HG03175 (cell line): ENCODE measurements around the gene PPP2R5C.

Experiments
- ATAC-seq: cut with Tn5 transposase; IDR thresholded peaks from one replicate; pipeline ENCODE4 v1.9.1; 2021; ENCODE audit warnings: mild to moderate bottlenecking, moderate library complexity; ENCODE audit not compliant: unreplicated experiment

Gene PPP2R5C

DNA sequence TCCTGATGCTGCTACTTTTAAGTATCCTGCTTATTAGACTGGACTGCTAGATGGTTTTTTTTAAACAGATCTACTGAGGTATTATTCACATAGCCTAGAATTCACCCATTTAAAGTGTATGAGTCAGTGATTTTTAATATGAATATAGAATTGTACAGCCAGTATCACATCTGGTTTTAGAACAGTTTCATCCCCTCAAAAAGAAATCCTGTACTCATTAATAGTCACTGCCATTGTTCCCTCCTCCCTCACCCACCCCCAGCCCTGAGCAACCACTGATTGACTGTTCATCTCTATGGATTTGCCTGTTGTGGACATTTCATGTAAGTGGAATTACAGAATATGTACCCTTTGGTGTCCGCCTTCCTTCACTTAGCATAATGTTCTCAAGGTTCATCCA lies 98.4 kb downstream of the PPP2R5C start:
- ATAC-seq, result no peak

DNA sequence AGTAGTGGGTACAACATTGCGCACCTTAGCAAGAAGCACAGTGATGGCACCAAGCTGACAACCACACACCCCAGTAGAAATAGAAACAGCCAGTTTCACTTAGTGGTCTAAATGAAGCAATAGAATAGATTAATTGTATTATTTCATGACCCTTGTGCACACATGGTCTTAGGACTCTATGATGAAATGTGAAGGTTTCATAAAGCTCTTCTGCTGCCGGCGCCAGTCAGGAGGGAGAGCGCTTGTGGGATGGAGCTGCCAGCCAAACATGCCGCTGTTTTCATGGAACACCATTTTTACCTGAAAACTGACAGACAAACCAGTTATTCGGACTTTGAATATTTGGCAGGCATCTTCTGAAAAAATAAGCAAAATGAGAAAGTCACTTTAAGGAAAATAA lies 100.0 kb downstream of the PPP2R5C start:
- no peak for ATAC-seq

DNA sequence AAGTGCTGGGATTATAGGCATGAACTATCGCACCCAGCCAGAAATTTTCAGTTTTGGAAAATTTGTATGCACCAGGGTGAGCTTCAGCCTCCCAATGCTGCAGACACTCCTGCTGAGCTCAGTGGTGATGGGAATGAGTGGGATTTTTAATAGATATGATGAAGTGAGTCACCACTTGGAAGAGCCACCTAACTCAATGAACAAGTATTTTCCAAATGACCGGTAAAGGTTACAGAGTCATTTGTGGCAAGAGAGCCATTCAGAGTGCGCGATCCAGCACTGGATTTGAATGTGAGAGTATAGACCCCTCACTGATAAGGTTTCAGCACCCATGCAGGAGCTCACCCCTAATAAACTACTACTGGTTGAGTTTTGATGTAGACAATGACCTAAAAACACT lies 100.7 kb downstream of the PPP2R5C start:
- ATAC-seq, result no peak

DNA sequence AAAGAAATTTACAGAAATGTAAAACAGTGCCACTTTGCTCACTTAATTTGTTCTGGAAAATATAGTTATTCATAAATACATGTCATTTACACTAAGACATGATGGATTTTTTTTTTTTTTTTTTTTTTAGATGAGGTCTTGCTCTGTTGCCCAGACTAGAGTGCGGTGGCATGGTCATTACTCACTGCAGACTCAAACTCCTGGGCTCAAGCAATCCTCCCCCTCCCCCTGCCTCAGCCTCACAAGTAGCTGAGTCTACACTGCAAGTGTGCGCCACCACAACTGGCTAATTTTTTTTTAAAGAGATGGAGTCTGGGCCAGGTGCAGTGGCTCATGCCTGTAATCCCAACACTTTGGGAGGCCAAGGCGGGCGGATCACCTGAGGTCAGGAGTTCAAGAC lies 101.2 kb downstream of the PPP2R5C start:
- ATAC-seq, result no peak

DNA sequence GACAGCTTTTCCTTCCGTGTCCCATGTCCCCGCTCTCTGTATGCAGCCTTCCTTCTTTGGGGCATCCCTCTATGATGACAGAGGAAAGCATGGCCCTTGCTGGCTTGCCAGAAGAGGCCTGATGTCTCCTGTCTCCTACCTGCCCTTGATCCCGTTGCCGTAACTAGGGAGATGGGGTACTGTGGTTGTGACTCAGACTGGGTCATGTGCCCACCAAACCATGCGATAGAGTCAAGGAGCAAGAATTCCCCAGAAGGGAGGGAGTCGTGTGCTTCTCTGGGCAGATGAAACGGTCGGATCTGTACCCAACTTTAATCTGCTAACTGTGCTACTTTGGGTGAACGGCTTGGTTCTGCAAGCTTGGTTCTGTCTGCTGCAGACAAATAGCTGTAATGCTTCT lies 103.8 kb downstream of the PPP2R5C start:
- no peak for ATAC-seq

DNA sequence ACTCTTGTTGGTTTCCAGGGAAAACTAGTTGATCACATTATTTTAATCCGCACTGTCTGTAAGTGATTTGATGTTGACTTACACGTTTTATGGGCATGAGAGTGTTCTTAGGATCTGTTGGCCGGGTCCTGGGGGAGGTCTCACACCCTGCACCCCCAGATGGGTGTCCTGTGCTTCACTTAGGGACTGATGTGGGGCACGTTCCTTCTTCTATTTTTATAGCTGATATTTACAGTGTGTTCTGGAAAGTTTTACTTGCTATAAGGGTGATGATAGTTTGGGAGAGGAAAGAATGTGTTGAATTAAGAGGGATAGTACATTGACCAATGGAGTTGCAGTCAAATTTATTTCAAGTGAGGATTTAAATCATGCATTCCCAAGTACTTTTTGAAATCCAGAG lies 106.3 kb downstream of the PPP2R5C start:
- ATAC-seq, result no peak

DNA sequence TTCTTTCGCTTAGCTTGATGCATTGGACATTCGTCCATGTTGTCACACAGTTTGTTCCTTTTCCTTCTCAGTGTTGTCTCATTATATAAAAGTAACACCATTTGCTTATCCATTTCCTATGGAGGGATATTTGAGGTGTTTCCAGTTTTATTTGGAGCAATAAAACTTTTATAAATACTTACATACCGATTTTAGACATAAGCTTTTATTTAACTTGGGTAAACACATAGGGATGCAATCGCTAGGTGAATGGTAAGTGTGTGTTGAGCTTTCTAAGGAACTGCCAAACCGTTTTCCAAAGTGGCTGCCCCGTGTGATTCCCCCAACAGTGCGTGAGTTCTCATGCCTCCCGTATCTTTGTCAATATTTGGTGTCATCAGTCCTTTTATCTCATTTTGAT lies 107.7 kb downstream of the PPP2R5C start:
- no peak for ATAC-seq

DNA sequence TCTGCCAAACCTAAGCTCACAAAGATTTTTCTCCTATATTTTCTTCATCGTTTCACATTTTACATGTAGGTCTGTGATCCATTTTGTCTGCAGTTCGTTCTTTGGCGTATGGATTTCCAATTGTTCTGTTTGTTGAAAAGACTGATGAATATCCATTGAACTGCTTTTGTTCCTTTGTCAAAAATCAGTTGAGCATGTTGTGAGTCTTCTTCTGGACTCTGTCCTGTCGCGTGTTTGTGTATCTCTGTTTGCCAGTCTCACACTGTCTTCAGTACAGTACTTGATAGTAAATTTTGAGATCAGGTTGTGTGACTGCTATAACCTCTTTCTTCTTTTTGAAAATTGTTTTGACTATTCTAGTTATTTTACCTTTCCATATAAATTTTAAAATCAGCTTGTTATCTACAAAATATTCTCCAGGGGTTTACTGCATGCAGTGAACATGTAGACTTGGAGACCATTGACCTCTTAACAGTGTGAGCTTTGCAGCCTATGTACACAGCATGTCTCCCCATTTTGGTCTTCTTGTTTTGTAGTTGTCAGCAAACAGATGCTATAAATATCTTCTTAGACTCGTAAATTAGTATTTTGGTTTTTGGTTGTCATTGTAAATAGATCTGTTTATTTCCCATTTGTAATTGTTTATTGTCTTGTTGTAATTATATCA lies 108.9 kb downstream of the PPP2R5C start:
- ATAC-seq, result no peak

DNA sequence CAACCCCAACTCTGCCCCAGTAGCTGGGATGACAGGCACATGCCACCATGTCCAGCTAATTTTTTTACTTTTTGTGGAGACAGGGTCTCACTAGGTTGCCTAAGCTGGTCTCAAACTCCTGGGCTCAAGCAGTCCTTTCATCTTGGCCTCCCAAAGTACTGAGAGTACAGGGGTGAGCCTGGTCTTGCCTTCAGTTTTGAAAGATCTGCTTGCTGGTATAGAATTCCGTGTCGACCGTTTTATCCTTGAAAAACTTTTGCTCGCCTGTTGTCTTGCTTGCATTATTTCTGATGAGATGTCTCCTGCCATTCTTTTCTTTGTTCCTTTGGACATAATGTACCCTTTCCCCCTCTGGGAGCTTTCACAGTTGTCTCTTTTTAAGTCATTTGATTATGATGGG lies 110.8 kb downstream of the PPP2R5C start:
- ATAC-seq, result no peak

DNA sequence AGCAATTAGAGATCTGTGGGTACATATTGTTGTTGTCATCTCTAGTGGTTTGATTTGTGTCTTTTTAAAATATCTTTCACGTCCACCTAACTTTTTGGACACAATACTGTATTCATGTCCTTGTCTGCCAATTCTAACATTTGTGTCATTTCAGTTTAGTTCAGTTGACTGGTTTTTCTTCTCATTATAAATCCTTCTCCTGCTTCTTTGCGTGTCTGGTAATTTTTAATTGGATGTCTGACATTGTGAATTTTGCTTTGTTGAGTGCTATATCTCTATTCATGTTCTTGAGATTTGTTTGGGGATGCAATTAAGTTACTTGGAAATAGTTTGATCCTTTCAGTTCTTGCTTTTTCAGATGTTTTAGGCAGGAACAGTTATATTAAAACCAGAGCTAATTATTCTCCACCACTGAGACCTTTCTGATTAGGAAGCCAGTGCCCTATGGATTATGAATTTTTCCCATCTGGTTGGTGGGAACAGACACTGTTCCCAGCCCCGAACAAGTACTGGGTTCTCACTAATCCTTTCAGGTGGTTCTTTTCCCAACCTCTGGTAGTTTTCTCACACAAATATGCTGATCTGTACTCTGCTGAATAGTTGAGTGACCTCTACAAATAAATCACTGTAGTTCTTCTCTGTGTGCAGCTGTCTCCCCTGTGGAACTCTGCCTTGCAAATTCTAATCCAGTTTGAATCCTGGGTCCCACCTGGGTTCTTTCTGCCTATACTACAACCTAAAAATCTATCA lies 111.7 kb downstream of the PPP2R5C start:
- no peak for ATAC-seq

DNA sequence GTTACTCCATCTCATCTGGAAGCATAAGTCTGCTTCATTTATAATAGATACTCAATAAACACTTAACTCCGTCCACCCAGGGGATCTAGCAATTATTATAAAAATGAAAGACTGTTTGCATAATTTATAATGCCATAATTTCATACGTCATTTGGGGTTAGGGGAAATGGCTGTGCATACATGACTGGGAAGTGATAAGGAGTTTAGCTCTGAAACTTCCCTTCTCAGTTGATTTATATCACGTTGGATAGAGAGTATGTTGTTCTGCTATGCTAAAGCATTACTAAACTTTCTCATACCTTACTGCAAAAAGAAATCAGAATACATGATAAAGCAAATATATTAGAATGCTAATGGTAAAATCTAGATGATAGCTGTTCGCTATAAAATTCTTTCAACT lies 112.5 kb downstream of the PPP2R5C start:
- ATAC-seq, result no peak

DNA sequence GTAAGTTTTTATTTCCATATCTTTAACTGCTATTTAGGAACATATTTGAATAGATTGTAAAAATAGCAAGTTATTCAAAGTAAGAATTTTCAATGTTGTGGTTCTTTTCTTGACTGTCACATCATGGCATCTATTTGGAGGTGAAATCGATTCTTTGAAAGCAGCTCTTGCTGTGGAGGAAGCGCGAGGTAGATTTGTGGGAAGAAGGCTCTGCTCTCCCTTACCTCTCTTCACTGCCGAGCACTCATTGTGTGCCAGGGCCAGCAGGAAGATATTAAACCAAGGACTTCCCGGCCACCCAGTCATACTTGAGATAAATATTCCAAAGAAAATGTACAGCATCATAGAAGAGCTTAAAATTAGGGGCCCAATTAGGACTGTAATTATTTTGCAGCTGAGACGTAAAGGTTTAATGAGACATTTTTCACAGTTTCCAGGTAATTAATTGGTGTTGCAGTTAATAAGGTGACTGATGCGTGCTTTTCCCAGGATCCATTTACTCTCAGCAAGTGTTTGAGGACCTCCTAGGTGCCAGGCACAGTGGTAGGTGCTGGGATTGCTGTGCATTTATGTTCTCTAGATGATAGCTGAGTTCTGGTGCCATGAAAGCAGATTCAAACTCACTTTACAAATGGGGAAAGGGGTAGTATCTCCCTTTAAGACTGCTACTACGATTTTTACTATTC lies 113.7 kb downstream of the PPP2R5C start:
- ATAC-seq, result no peak

DNA sequence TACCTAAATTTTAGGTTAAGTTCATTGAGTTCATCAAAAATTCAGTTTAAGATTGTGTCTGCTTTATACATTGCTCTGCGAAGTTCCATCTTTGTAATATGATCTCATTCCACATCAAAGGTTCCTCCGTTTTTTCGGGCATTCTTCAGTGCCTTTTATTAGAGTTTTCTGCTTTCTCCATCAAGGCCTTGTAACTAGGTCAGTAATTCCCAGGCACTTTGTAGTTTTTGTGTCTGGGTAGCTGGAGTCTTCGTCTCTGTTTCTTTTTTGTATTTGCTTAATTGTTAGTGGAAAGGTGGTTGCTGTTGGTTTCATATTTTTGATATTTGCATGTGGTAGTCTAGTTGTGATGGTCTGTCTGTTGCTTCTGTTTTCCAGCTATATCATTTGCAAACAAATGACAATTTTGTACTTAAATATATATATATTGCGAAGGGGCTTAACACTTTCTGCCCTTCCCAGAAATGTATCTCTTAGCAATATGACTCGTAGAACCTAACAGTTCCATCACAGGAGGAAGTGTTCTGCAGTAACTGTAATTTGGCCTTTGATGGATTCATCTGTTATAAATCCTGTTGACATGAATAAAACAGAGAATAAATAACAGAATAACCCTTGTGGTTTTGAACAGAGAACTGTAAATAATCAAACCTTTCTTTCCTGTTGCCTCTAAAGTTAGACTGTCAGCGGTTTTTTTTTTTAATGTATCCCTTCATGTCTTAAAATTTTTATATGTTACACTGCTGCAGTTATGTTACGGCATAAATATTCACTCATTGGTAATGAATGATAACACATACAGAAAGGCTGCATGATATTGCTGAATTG lies 114.4 kb downstream of the PPP2R5C start:
- peak; percentile 31 for ATAC-seq

DNA sequence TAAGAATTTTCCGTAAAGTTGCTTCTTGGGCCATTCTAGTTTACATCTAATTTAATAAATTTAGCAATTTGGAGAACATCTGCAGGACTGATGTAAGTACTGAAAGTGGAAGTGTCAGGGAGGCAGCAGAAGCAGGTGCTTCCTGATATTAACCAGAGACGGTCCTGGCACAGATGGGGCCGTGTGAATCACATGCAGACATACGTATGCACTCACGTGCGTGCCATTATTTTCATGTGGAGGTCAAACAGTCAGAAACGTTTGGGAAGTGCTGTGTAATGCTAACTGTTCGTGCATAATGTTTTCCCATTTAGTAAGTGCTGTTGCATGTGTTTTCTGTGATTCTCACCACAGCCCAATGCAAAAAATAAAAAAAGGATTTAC lies 115.0 kb downstream of the PPP2R5C start:
- ATAC-seq, result peak; percentile 92

DNA sequence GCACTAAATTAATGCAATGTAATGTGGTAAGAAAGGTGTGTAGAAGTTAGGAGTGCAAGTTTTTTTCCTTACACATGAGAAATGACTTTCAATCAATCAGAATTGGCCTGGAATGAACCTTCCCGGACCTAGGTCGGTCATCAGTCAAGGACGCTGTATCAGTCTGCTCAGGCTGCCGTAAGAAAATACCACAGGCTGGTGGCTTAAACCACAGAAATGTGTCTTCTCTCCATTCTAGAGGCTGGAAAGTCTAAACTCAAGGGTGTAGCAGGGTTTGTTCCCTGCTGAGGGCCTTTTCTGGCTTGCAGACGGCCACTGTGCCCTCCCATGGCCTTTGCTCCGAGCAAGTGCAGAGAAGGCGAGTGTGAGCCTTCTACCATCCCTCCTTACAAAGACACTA lies 116.3 kb downstream of the PPP2R5C start:
- ATAC-seq, result no peak

DNA sequence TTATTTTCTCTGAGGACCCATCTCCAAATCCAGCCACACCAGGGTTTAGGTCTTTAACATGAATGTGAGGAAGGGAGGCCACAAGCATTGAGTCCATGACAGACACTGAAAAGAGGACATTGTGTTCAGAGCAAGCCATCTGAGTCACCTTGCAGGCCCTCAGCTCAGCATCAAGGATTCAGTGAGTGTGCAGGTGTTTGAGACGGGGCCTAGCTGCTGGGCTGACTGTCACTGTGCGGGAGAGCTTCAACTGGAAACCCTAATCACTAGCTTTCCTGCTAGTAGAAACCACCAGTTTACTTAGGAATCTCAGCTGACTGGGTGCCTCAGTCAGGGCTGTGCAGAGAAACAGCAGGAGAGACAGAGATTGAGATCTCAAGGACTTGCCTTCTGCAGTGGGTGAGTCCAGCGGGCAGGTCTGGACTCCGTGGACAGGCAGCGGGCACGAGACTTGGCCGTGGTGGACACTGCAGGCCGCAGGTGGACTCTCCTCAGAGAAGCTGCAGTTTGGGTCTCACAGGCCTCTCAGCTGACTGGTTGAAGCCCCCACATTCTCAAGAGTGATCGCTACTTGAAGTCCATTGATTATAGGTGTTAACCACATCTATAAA lies 116.8 kb downstream of the PPP2R5C start:
- no peak for ATAC-seq

DNA sequence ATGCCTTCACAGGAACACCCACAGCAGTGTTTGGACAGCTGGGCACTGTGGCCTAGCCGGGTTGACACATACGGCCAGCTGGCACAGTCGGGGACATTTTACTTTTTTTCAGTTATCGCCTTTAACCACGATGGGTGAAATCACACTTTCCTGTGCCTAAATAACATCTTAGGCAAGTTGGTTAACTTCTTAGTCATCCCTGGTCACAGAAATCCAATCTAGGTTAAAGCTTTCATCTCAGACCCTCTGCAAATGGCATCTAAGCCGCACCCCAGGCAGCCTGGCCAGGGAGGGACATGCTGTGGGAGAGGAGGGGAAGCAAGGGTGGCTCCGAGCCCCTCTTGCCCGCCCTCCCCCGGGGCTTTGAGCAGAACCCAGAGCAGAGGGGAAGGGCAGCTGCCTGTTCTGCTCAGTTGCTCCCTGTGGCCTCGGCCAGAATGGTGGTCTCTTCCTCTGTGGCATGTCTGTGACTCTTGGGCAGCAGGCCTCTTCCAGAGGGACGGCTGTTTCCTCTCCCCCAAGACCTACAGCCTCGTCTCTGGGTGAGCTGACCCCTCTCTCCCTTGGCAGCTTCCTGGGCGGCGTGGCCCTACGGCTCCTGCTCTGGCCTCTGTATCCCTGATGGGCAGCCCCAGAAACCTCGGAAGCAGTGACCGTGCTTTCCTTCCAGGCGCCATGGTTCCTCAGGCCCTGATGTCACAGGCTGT lies 117.5 kb downstream of the PPP2R5C start:
- ATAC-seq, result peak; percentile 38

DNA sequence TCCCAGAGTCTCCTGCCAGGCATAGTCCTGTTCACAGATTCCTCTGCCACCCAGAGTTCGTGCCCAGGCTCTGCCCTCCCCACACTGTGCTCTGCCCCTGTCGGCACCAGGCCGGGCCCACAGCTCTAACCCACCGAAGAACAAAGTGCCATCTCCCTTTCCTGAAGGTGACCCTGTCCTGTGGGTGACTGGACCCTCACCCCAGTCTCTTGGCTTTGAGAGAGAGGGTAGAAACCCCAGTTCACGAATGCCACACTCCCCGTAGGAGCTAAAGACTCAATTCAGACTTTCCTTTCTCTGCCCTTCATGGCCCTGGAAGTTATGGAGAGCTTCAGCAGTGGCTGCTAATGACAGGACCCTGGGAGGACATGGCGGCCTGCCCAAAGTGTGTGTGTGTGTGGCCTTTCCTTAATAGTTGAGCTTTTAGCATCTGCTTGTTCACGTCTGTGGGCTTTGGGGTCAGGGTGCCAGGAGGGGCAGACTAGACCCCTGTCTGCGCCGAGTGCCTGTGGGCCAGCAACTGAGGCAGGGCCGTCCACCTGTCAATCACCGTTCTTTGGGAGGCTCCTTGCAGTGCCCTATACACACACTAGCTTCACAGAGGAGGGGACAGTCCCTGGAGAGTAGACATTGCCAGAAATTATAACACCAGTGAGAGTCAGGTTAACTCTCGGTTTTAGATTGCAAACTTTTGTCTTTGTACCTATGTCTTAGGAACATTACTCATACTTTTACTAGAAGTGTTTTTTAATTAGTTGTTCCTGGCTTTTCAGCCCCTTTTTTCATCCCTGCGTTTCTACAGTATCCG lies 118.2 kb downstream of the PPP2R5C start:
- no peak for ATAC-seq

DNA sequence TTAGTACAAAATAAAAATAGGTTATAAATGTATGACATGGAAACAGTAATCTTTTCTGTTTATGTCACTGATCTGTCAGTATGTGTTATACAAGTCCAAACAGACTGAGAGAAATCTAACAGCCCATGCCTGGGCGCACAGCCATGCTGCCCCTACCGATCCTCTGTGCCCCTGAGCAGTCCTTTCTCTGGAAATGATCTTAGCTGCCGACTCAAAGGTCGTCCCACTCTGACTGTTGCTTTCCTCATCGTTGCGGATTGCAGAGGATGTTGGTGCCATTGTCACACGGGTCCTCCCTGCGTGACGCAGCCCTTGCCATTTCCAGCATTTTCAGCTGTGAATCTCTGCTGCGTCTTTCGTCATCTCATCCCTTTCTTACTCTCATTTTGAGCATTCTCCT lies 119.9 kb downstream of the PPP2R5C start:
- no peak for ATAC-seq
